Activated naive CD8-positive, alpha-beta T cell treated with anti-CD3 and anti-CD28 coated beads, Interleukin-2, amount 10 ng/mL, durations not matched to agents 7 days and 5 days (primary cell): ENCODE measurements around the gene PLCB3. TPM values are rescaled to one million over a fixed set of nuclear protein-coding genes. Genes with fewer than 3 reads are reported as not detected.

Source experiments
- ATAC-seq: fragments of 150-1000 bp; cut with Tn5 transposase; one replicate; pipeline ENCODE4 v1.10.0; 2021; ENCODE audit warnings: low read depth, moderate library complexity
- POLR2A ChIA-PET: fragments of 350-600 bp; sonication (Branson Sonifier 250); formaldehyde crosslinking; loops from one replicate; lab custom pipeline; 2021; ENCODE audit warnings: antibody characterized with exemption; lab: Charles Lee
- DNase-seq: peaks from one replicate; pipeline ENCODE4 v3.0.0; 2021
- H3K27ac Mint-ChIP-seq: one replicate; pipeline ENCODE4 v1.8.0; 2022; ENCODE audit warnings: mild to moderate bottlenecking, mixed read lengths
- H3K27me3 Mint-ChIP-seq: one replicate; pipeline ENCODE4 v1.8.0; 2022; ENCODE audit warnings: mild to moderate bottlenecking, moderate library complexity, mixed read lengths
- H3K36me3 Mint-ChIP-seq: one replicate; pipeline ENCODE4 v1.8.0; 2021; ENCODE audit warnings: mild to moderate bottlenecking, mixed read lengths
- H3K4me1 Mint-ChIP-seq: one replicate; pipeline ENCODE4 v1.8.0; 2021; ENCODE audit warnings: mixed read lengths
- H3K4me3 Mint-ChIP-seq: one replicate; pipeline ENCODE4 v1.8.0; 2022; ENCODE audit warnings: mild to moderate bottlenecking, moderate library complexity, mixed read lengths
- H3K9me3 Mint-ChIP-seq: one replicate; pipeline ENCODE4 v1.8.0; 2021; ENCODE audit warnings: mixed read lengths
- total RNA-seq, 2 experiments: library from RNA; stranded (reverse); gene quantifications; one replicate each; pipeline ENCODE4 v1.2.3, GENCODE V29; 2021

The PLCB3 gene
- total RNA-seq, 2 experiments from 2014 or later: 18.6 to 18.9 TPM

DNA sequence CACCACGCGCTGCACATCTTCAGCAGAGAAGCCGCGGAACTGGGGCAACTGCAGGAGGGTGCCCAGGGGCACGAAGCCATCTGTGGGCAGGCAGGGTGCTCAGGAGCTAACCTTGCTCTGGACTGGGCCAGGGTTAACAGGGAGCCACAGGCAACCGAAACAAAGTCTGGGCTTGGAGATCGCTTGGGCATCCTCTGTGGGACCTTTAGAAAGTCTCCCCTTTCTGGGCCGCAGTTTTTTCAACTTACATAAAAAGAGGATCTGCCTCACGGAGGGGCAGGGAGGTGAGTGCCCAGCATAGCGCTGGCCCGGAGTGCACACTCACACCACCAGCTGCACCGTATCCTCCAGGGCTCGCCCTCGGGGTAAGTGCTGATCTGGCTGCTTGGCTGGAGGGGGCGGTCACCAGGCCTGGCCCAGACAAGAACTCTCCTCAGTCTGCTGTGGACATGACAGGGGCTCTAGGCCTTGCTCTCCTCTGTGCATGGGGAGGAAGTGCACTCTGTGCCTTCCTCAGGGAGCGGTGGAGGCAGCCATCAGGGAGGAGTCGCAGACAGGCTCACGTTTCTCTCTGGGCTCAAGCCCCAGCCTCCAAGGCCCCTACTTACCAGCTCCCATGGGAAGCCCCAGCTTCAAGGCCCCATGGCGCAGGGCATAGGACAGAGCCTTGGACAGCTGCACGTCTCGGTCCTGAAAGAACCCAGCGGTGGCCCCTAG lies 26.3 kb upstream of the PLCB3 start:
- no peaks in the 10 kb centered on the region for H3K27me3 Mint-ChIP-seq
- POLR2A ChIA-PET: interaction anchor here (0.5 to 26.2 kb wide), 6 partner anchors 15 to 1685 kb away, joined by 4 to 419 read pairs (median 30); partner anchors contain the start of genes FERMT3, FKBP2, PRDX5 and STIP1
- peaks cover 23% of the 10 kb centered on the region for H3K4me1 Mint-ChIP-seq
- H3K9me3 Mint-ChIP-seq: no peaks in the 10 kb centered on the region
- peak overlapping the region; percentile 88 for H3K27ac Mint-ChIP-seq
- ATAC-seq (no peak), DNase-seq (no peak)
- peaks cover 3% of the 10 kb centered on the region for H3K36me3 Mint-ChIP-seq
- H3K4me3 Mint-ChIP-seq: peak overlapping the region; percentile 92

DNA sequence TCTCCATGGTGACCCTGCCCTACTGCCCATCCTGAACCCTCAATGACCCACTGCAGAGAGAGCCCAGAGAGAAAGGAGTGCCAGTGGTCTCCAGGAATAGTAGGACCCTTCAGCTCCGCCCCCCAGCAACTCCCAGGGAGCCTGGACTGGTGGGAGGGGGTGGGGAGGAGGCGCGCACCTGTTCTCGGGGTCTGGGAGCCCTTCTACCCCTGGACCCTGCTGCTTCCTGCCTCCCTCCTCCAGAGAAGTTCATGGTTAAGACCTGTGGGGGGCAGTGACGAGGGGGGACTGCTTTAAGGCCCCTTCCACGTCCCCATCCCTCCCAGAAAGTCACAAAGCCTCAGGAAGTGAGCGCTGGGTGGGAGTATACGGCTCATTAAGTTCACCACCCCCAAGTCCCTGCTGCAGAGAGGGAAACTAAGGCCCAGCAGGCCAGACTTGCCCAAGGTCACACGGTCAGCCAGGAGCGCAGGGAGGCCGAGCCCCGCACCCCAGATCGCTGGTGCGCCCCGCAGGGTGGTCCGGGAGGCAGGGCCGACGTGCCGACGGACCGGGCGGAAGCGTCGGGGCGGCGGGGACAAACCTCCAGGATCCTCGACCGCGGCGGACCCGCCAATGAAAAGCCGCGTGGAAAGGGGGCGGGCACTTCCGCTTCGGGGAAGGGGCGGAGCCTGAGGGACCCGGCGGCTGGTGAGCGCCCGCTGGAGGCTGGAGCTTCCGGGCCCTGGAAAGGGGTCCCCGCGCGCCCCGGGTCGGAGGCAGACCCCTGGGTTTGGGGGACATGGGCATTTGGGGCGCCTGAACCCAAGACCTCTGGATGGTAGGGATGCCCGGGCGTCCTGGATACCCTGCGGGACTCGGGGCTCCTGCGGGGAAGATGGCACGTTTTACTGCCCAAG lies 25.5 kb upstream of the PLCB3 start, which contains the start of the genes NUDT22 and TRPT1:
NUDT22 (plus strand) TSS at position 667 of the 899 bp plus-strand sequence. CDS start 379 bp downstream, outside the sequence.
TRPT1 (minus strand) TSS at position 579 of the 899 bp plus-strand sequence; CDS start at position 253, 326 bp downstream.
- POLR2A ChIA-PET: interaction anchor here (0.5 to 26.2 kb wide), 13 partner anchors 10 to 1684 kb away, joined by 3 to 419 read pairs (median 11); partner anchors contain the start of genes FERMT3, FKBP2, PLCB3 and PPP1R14B
- Mint-ChIP-seq H3K27me3 (no peaks in the 10 kb centered on the region), H3K9me3 (no peaks in the 10 kb centered on the region), H3K4me3 (peak within 1 kb of the TSS; percentile 92), H3K36me3 (peaks cover 3% of the 10 kb centered on the region), H3K27ac (peak within 1 kb of the TSS; percentile 88), H3K4me1 (peaks cover 24% of the 10 kb centered on the region)
- peak; percentile 98 for DNase-seq
- ATAC-seq: peak; percentile 48

DNA sequence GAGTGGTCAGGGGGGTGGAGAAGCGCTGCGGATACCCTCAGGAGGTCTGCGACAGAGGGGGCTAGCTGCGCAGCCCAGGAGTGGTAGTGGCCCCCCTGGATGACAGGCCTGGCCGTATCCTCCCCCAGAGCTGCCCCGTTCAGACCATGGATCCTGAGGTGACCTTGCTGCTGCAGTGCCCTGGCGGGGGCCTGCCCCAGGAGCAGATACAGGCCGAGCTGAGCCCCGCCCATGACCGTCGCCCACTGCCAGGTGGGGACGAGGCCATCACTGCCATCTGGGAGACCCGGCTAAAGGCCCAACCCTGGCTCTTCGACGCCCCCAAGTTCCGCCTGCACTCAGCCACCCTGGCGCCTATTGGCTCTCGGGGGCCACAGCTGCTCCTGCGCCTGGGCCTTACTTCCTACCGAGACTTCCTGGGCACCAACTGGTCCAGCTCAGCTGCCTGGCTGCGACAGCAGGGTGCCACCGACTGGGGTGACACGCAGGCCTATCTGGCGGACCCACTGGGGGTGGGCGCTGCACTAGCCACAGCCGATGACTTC lies 24.8 kb upstream of the PLCB3 start:
- peaks cover 26% of the 10 kb centered on the region for H3K4me1 Mint-ChIP-seq
- POLR2A ChIA-PET: interaction anchor here (0.9 to 26.2 kb wide), 14 partner anchors 9 to 1385 kb away, joined by 3 to 419 read pairs (median 8); partner anchors contain the start of genes FERMT3, FKBP2, PLCB3 and PPP1R14B
- no peaks in the 10 kb centered on the region for H3K27me3 Mint-ChIP-seq
- H3K36me3 Mint-ChIP-seq: peaks cover 3% of the 10 kb centered on the region
- no peaks in the 10 kb centered on the region for H3K9me3 Mint-ChIP-seq
- H3K4me3 Mint-ChIP-seq: peak overlapping the region; percentile 92
- DNase-seq (peak; percentile 77), ATAC-seq (peak; percentile 51)
- H3K27ac Mint-ChIP-seq: peak overlapping the region; percentile 88

DNA sequence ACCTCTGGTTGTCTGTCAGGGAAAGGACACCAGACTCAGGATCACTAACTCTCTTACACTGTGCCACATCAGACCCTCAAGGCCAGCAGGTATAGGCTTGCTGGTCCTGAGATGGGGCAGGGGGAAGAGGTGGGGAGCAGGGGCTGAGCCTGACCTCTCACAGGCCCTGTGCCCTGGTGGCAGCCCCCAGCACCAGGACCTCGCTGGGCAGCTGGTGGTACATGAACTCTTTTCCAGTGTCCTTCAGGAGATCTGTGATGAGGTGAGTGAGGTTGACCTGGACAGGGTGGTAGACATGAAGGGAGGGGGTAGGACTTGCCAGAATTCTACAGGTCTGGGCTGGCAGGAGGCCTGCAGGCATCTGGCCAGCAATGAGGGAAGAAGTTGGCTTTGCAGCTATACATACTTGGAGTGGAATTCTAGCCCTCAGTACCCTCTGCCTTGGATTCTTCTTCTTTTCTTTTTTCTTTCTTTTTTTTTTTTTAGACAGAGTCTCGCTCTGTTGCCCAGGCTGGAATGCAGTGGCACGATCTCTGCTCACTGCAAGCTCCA lies 23.8 kb upstream of the PLCB3 start:
- no peak for DNase-seq

DNA sequence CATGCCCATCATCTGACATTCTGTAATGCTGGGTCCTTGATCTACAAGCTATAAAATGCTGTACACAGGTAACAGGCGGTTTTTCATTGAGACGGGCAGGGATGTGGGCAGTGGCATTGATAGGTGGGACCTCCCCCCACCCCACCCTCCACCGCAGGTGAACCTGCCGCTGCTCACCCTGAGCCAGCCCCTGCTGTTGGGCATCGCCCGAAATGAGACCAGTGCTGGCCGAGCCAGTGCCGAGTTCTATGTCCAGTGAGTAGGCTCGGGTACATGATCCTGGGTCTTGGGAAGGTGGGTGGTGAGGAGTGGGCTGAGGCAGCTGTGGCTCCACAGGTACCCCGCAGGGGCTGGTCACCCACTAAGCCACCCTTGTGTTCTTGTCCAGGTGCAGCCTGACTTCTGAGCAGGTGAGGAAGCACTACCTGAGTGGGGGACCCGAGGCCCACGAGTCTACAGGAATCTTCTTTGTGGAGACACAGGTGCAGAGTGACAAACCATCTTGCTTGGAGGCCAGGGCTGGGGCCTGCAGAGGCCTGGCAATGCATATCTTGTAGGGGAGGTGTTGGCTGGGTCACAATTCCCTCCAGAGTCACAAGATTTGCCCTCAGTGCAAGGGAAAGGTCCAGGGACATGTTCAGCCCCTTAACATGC lies 22.1 kb upstream of the PLCB3 start:
- Mint-ChIP-seq H3K27ac (peak overlapping the region; percentile 96), H3K27me3 (no peaks in the 10 kb centered on the region), H3K4me3 (peak overlapping the region; percentile 93), H3K36me3 (peaks cover 3% of the 10 kb centered on the region), H3K9me3 (no peaks in the 10 kb centered on the region), H3K4me1 (peaks cover 41% of the 10 kb centered on the region)
- POLR2A ChIA-PET: interaction anchor here (0.6 to 26.2 kb wide), 7 partner anchors 9 to 43 kb away, joined by 3 to 419 read pairs (median 4); partner anchors contain the start of genes FERMT3, FKBP2, PPP1R14B and STIP1
- DNase-seq (no peak), ATAC-seq (no peak)

More for the DNA sequence above, 23.8 kb upstream of the PLCB3 start:
- no peak for ATAC-seq
- H3K27me3 Mint-ChIP-seq: no peaks in the 10 kb centered on the region
- peaks cover 32% of the 10 kb centered on the region for H3K4me1 Mint-ChIP-seq
- POLR2A ChIA-PET: interaction anchor here (1.1 to 26.2 kb wide), 8 partner anchors 8 to 42 kb away, joined by 3 to 419 read pairs (median 20); partner anchors contain the start of genes FERMT3, FKBP2, PPP1R14B and STIP1
- peak overlapping the region; percentile 92 for H3K4me3 Mint-ChIP-seq
- no peaks in the 10 kb centered on the region for H3K9me3 Mint-ChIP-seq
- H3K27ac Mint-ChIP-seq: peak overlapping the region; percentile 88
- peaks cover 3% of the 10 kb centered on the region for H3K36me3 Mint-ChIP-seq

DNA sequence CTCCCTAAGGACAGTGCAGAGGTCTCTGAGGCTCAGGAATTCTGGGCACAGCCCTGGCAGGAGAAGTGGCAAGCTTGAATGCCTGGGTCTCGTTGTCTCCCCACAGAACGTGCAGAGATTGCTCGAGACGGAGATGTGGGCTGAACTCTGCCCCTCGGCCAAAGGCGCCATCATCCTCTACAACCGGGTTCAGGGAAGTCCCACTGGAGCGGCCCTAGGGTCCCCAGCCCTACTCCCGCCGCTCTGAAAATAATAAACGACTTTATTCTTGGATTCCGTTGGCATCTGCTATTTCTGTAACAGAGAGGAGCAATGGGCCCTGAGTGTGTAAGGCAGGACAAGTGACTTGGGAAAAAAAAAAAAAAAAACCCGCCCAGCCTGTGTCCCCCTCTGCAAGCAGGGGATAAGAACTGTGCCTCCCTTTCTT lies 21.6 kb upstream of the PLCB3 start:
- H3K9me3 Mint-ChIP-seq: no peaks in the 10 kb centered on the region
- H3K27me3 Mint-ChIP-seq: no peaks in the 10 kb centered on the region
- H3K4me3 Mint-ChIP-seq: peak overlapping the region; percentile 93
- peak overlapping the region; percentile 96 for H3K27ac Mint-ChIP-seq
- H3K4me1 Mint-ChIP-seq: peaks cover 41% of the 10 kb centered on the region
- POLR2A ChIA-PET: interaction anchor here (0.6 to 26.2 kb wide), 9 partner anchors 9 to 1371 kb away, joined by 3 to 419 read pairs (median 3); partner anchors contain the start of genes FERMT3, FKBP2, PPP1R14B and STIP1
- DNase-seq (no peak), ATAC-seq (no peak)
- peaks cover 3% of the 10 kb centered on the region for H3K36me3 Mint-ChIP-seq

DNA sequence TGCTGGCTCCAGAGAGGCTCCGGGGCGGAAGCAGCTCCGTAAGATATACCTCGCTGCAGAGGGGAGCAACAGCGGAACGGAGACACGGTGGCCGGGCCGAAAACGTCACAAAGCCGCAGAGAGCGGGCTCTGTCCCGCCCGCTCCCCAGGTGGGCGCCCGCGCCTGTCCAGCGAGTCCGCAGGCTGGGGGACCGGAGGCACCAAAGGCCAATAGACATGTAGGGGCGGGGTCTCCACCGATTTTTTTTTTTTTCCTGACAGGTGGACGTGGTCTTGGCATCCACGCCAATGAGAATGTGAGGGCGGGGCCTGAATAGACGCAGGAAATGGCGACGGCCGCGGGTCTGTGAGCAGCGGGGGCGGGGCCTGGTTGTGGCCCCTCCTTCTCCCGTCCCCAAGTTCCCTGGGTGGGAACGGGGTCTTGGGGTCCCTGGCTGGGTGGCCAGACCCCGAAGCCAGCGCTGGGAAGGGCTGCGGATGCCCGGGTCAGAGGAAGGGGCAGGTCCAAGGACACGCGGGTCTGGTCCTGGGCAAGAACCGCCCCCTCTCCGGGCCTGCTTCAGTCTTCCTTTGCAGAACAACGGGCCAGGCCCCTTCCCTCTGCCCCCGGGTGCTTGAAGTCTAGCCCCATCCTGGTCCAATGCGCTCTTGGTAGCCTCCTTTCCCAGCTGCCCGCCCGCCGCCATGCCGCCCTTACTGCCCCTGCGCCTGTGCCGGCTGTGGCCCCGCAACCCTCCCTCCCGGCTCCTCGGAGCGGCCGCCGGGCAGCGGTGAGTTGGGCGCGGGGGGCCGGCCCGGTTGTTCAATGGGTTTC lies 21.0 kb upstream of the PLCB3 start, which contains the start of gene DNAJC4:
DNAJC4 (plus strand) TSS at position 378 of the 814 bp plus-strand sequence; CDS start at position 685, 307 bp downstream.
- Mint-ChIP-seq H3K4me3 (peak within 1 kb of the TSS; percentile 93), H3K27ac (peak within 1 kb of the TSS; percentile 96), H3K4me1 (peaks cover 38% of the 10 kb centered on the region), H3K36me3 (peaks cover 4% of the 10 kb centered on the region), H3K27me3 (no peaks in the 10 kb centered on the region), H3K9me3 (no peaks in the 10 kb centered on the region)
- POLR2A ChIA-PET: interaction anchor here (0.7 to 26.2 kb wide), 13 partner anchors 8 to 1372 kb away, joined by 3 to 419 read pairs (median 4); partner anchors contain the start of genes FERMT3, FKBP2, PPP1R14B and STIP1
- DNase-seq: peak; percentile 91
- peak; percentile 50 for ATAC-seq

DNA sequence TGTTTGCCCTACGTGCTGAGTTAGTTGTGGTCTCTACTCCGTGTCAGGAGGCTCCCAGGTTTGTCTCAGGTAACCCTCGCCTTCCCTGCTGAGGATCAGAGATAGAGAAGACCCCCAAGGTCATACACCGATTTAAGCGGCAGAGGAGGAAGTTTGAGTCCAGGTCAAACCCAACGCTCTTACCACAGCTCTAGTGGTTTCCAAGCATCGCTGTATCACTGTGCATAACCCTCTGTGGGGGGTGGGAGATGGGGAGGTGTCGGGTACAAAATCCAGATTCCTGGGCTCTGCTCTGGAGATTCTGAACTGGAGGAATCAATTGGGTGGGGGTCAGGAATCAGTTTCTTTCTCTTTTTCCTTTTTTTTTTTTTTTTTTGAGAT lies 20.4 kb upstream of the PLCB3 start:
- peak overlapping the region; percentile 93 for H3K4me3 Mint-ChIP-seq
- H3K36me3 Mint-ChIP-seq: peaks cover 6% of the 10 kb centered on the region
- POLR2A ChIA-PET: interaction anchor here (0.7 to 26.2 kb wide), 8 partner anchors 9 to 1349 kb away, joined by 3 to 419 read pairs (median 8); partner anchors contain the start of genes FERMT3 and PPP1R14B
- peak overlapping the region; percentile 96 for H3K27ac Mint-ChIP-seq
- no peak for DNase-seq
- no peak for ATAC-seq
- peaks cover 39% of the 10 kb centered on the region for H3K4me1 Mint-ChIP-seq
- no peaks in the 10 kb centered on the region for H3K27me3 Mint-ChIP-seq
- no peaks in the 10 kb centered on the region for H3K9me3 Mint-ChIP-seq

DNA sequence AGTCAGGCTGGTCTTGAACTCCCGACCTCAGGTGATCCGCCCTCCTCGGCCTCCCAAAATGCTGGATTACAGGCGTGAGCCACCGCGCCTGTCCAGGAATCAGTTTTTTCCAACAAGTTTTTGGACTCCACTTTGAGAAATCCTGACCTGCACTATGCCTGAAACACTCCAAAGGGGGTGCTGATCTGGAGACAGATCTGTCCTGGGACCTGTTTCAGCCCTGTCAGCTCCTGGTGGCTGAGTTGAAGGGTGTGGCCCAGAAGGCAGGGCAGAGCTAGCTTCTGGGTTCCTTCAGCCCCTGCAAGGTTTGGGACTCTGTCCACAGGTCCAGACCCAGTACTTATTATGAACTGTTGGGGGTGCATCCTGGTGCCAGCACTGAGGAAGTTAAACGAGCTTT lies 19.8 kb upstream of the PLCB3 start:
- POLR2A ChIA-PET: interaction anchor here (1.0 to 26.2 kb wide), 7 partner anchors 8 to 67 kb away, joined by 3 to 419 read pairs (median 10); partner anchors contain the start of genes FERMT3 and PPP1R14B
- no peak for DNase-seq
- ATAC-seq: no peak
- Mint-ChIP-seq H3K4me3 (peak overlapping the region; percentile 93), H3K9me3 (no peaks in the 10 kb centered on the region), H3K27ac (peak overlapping the region; percentile 48), H3K27me3 (no peaks in the 10 kb centered on the region), H3K36me3 (peaks cover 6% of the 10 kb centered on the region), H3K4me1 (peaks cover 39% of the 10 kb centered on the region)

DNA sequence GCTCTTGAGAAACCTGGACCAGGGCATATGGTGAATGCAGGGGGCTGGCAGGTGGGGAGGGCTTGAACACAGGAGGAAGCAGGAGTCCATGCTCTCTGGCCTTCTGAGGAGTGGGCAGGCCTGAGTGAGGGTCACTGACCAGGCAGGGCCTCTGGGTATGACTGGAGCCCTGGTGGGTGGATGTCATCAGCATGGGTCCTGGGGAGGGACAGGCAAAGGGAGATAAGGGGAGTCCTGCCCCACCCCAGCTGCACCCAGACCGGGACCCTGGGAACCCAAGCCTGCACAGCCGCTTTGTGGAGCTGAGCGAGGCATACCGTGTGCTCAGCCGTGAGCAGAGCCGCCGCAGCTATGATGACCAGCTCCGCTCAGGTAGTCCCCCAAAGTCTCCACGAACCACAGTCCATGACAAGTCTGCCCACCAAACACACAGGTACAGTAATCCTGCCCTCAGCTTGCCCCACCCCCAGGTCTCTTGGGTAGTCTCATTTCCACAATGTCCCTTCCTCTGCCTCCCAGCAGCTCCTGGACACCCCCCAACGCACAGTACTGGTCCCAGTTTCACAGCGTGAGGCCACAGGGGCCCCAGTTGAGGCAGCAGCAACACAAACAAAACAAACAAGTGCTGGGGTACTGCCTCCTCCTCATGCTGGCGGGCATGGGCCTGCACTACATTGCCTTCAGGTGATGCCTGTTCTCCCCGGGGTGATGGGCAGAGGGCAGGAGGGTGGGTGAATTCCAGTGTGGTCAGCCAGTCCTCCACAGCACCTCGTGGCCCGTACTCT lies 19.0 kb upstream of the PLCB3 start:
- Mint-ChIP-seq H3K27ac (peak overlapping the region; percentile 48), H3K36me3 (peaks cover 11% of the 10 kb centered on the region), H3K4me3 (peak overlapping the region; percentile 93), H3K4me1 (peaks cover 39% of the 10 kb centered on the region), H3K27me3 (no peaks in the 10 kb centered on the region), H3K9me3 (no peaks in the 10 kb centered on the region)
- DNase-seq: no peak
- no peak for ATAC-seq
- POLR2A ChIA-PET: interaction anchor here (1.0 to 26.2 kb wide), 9 partner anchors 7 to 85 kb away, joined by 3 to 419 read pairs (median 6); partner anchors contain the start of genes FERMT3, PPP1R14B and PRDX5
